NCI-H128 (cell line): Measurements from ENCODE around the gene PHYKPL.

Experiments used
- DNase-seq: peaks from one replicate; lab custom pipeline; 2025; ENCODE audit not compliant: unreplicated experiment; lab: John Stamatoyannopoulos, UW

The PHYKPL gene

GRCh38 chr5:178192787-178193186, 39.8 kb downstream of the PHYKPL start:
- DNase-seq, result no peak

- no peak for DNase-seq
Observed at GRCh38 chr5:178192244-178192643, 40.4 kb downstream of the PHYKPL start.

GRCh38 chr5:178191661-178192060, 40.9 kb downstream of the PHYKPL start:
- no peak for DNase-seq

- DNase-seq, result no peak
Observed at GRCh38 chr5:178189433-178189832, 43.2 kb downstream of the PHYKPL start.

GRCh38 chr5:178187014-178187413, 45.6 kb downstream of the PHYKPL start, which contains the start of gene GMCL2:
TSS of gene GMCL2 (minus strand) at chr5:178187371. CDS start at chr5:178187299, 72 bp downstream.
- DNase-seq, result no peak

GRCh38 chr5:178186427-178186826, 46.2 kb downstream of the PHYKPL start:
- DNase-seq, result no peak

GRCh38 chr5:178182158-178182876, 50.3 kb downstream of the PHYKPL start:
- DNase-seq, result no peak

- DNase-seq, result no peak
Observed at GRCh38 chr5:178180141-178180863, 52.3 kb downstream of the PHYKPL start.

GRCh38 chr5:178177569-178177968, 55.0 kb downstream of the PHYKPL start:
- no peak for DNase-seq

GRCh38 chr5:178176791-178177190, 55.8 kb downstream of the PHYKPL start:
- DNase-seq, result no peak

GRCh38 chr5:178174456-178174855, 58.1 kb downstream of the PHYKPL start:
- DNase-seq, result no peak

- no peak for DNase-seq
Observed at GRCh38 chr5:178170455-178170854, 62.1 kb downstream of the PHYKPL start.

- DNase-seq, result no peak
Observed at GRCh38 chr5:178165581-178165980, 67.0 kb downstream of the PHYKPL start.

GRCh38 chr5:178163772-178164735, 68.5 kb downstream of the PHYKPL start:
- DNase-seq, result peak; percentile 85

- DNase-seq, result no peak
Observed at GRCh38 chr5:178162481-178162880, 70.1 kb downstream of the PHYKPL start.

GRCh38 chr5:178160176-178160575, 72.4 kb downstream of the PHYKPL start:
- DNase-seq, result no peak
